GM19452 (cell line): Measurements from ENCODE around the gene RPL12.

Experiments used
- ATAC-seq: cut with Tn5 transposase; IDR thresholded peaks from one replicate; pipeline ENCODE4 v1.9.1; 2021; ENCODE audit not compliant: unreplicated experiment

The RPL12 gene

GRCh38 chr9:127405344-127406125 is 45.7 kb downstream of the RPL12 start:
- ATAC-seq: no peak

- no peak for ATAC-seq
Observed at GRCh38 chr9:127404631-127405030, 46.6 kb downstream of the RPL12 start.

- ATAC-seq: no peak
Observed at GRCh38 chr9:127403507-127404192, 47.6 kb downstream of the RPL12 start.

- ATAC-seq: no peak
Observed at GRCh38 chr9:127402401-127403090, 48.7 kb downstream of the RPL12 start.

- no peak for ATAC-seq
Observed at GRCh38 chr9:127399736-127400269, 51.4 kb downstream of the RPL12 start.

GRCh38 chr9:127398715-127399400 is 52.3 kb downstream of the RPL12 start:
- no peak for ATAC-seq

- ATAC-seq: no peak
Observed at GRCh38 chr9:127398275-127398647, 52.9 kb downstream of the RPL12 start.
